ENCODE results near the gene HEPN1. TPM values are rescaled to one million over a fixed set of nuclear protein-coding genes. Genes with fewer than 3 reads are reported as not detected.

Gene HEPN1
- total RNA-seq, 2 donors from 2014 or later, result not detected

- no peak overlapping the region for H3K27ac Mint-ChIP-seq
Observed at GRCh38 chr11:124889191-124890091, 29.6 kb upstream of the HEPN1 start.

GRCh38 chr11:124890151-124890550 is 28.9 kb upstream of the HEPN1 start:
- Mint-ChIP-seq H3K36me3 (ENCODE audit: insufficient read depth in 2 of 2) (no peaks in the 10 kb centered on the region), H3K9me3 (no peaks in the 10 kb centered on the region), H3K27ac (no peak overlapping the region), H3K27me3 (ENCODE audit: low read depth) (peaks cover 11% of the 10 kb centered on the region), H3K4me3 (no peak overlapping the region), H3K4me1 (ENCODE audit: low read depth) (no peaks in the 10 kb centered on the region)
- ATAC-seq (replicated peaks in 1 of 2), result no peak
- DNase-seq, result no peak

More at GRCh38 chr11:124889191-124890091, 29.6 kb upstream of the HEPN1 start:
- Mint-ChIP-seq H3K4me3 (no peak overlapping the region), H3K36me3 (ENCODE audit: insufficient read depth in 2 of 2) (no peaks in the 10 kb centered on the region), H3K4me1 (ENCODE audit: low read depth) (no peaks in the 10 kb centered on the region), H3K27me3 (ENCODE audit: low read depth) (peaks cover 11% of the 10 kb centered on the region), H3K9me3 (no peaks in the 10 kb centered on the region)
- no peak for DNase-seq
- no peak for ATAC-seq (replicated peaks in 1 of 2)

GRCh38 chr11:124890683-124891372 is 28.2 kb upstream of the HEPN1 start:
- Mint-ChIP-seq H3K9me3 (no peaks in the 10 kb centered on the region), H3K4me3 (no peak overlapping the region), H3K36me3 (ENCODE audit: insufficient read depth in 2 of 2) (no peaks in the 10 kb centered on the region), H3K27ac (no peak overlapping the region), H3K27me3 (ENCODE audit: low read depth) (peaks cover 11% of the 10 kb centered on the region), H3K4me1 (ENCODE audit: low read depth) (no peaks in the 10 kb centered on the region)
- DNase-seq, result no peak
- no peak for ATAC-seq (replicated peaks in 1 of 2)

- no peak for ATAC-seq (replicated peaks in 1 of 2)
- H3K27ac Mint-ChIP-seq, result no peak overlapping the region
- H3K9me3 Mint-ChIP-seq, result no peaks in the 10 kb centered on the region
- no peak overlapping the region for H3K4me3 Mint-ChIP-seq
- H3K36me3 Mint-ChIP-seq (ENCODE audit: insufficient read depth in 2 of 2), result no peaks in the 10 kb centered on the region
- DNase-seq, result no peak
- H3K27me3 Mint-ChIP-seq (ENCODE audit: low read depth), result peaks cover 16% of the 10 kb centered on the region
- H3K4me1 Mint-ChIP-seq (ENCODE audit: low read depth), result no peaks in the 10 kb centered on the region
Observed at GRCh38 chr11:124891373-124891861, 27.6 kb upstream of the HEPN1 start.

GRCh38 chr11:124892146-124892545 is 26.9 kb upstream of the HEPN1 start:
- no peak for ATAC-seq (replicated peaks in 1 of 2)
- Mint-ChIP-seq H3K4me3 (no peak overlapping the region), H3K9me3 (no peaks in the 10 kb centered on the region), H3K36me3 (ENCODE audit: insufficient read depth in 2 of 2) (no peaks in the 10 kb centered on the region), H3K27me3 (ENCODE audit: low read depth) (peaks cover 16% of the 10 kb centered on the region), H3K27ac (no peak overlapping the region), H3K4me1 (ENCODE audit: low read depth) (no peaks in the 10 kb centered on the region)
- no peak for DNase-seq

- H3K36me3 Mint-ChIP-seq (ENCODE audit: insufficient read depth in 2 of 2), result no peaks in the 10 kb centered on the region
- H3K4me1 Mint-ChIP-seq (ENCODE audit: low read depth), result no peaks in the 10 kb centered on the region
- H3K9me3 Mint-ChIP-seq, result no peaks in the 10 kb centered on the region
- peaks cover 16% of the 10 kb centered on the region for H3K27me3 Mint-ChIP-seq (ENCODE audit: low read depth)
- DNase-seq (no peak), ATAC-seq (replicated peaks in 1 of 2) (no peak)
- H3K4me3 Mint-ChIP-seq, result no peak overlapping the region
- H3K27ac Mint-ChIP-seq, result no peak overlapping the region
Observed at GRCh38 chr11:124892750-124893454, 26.1 kb upstream of the HEPN1 start.

GRCh38 chr11:124893781-124894401 is 25.2 kb upstream of the HEPN1 start:
- ATAC-seq (replicated peaks in 1 of 2) (no peak), DNase-seq (no peak)
- Mint-ChIP-seq H3K27ac (no peak overlapping the region), H3K36me3 (ENCODE audit: insufficient read depth in 2 of 2) (no peaks in the 10 kb centered on the region), H3K27me3 (ENCODE audit: low read depth) (peaks cover 10% of the 10 kb centered on the region), H3K4me1 (ENCODE audit: low read depth) (no peaks in the 10 kb centered on the region), H3K4me3 (no peak overlapping the region), H3K9me3 (no peaks in the 10 kb centered on the region)

GRCh38 chr11:124894606-124895430 is 24.2 kb upstream of the HEPN1 start:
- H3K27me3 Mint-ChIP-seq (ENCODE audit: low read depth), result peaks cover 10% of the 10 kb centered on the region
- no peak for ATAC-seq (replicated peaks in 1 of 2)
- H3K27ac Mint-ChIP-seq, result no peak overlapping the region
- H3K9me3 Mint-ChIP-seq, result no peaks in the 10 kb centered on the region
- DNase-seq, result no peak
- no peaks in the 10 kb centered on the region for H3K4me1 Mint-ChIP-seq (ENCODE audit: low read depth)
- H3K4me3 Mint-ChIP-seq, result no peak overlapping the region
- no peaks in the 10 kb centered on the region for H3K36me3 Mint-ChIP-seq (ENCODE audit: insufficient read depth in 2 of 2)

- Mint-ChIP-seq H3K4me1 (ENCODE audit: low read depth) (no peaks in the 10 kb centered on the region), H3K36me3 (ENCODE audit: insufficient read depth in 2 of 2) (no peaks in the 10 kb centered on the region), H3K9me3 (no peaks in the 10 kb centered on the region)
Observed at GRCh38 chr11:124895471-124895971, 23.5 kb upstream of the HEPN1 start.

GRCh38 chr11:124896071-124896750 is 22.8 kb upstream of the HEPN1 start:
- ATAC-seq (replicated peaks in 1 of 2), result no peak
- Mint-ChIP-seq H3K9me3 (no peaks in the 10 kb centered on the region), H3K27ac (no peak overlapping the region), H3K27me3 (ENCODE audit: low read depth) (peaks cover 17% of the 10 kb centered on the region), H3K4me3 (no peak overlapping the region), H3K4me1 (ENCODE audit: low read depth) (no peaks in the 10 kb centered on the region), H3K36me3 (ENCODE audit: insufficient read depth in 2 of 2) (no peaks in the 10 kb centered on the region)
- DNase-seq, result no peak

More at GRCh38 chr11:124895471-124895971, 23.5 kb upstream of the HEPN1 start:
- ATAC-seq (replicated peaks in 1 of 2) (no peak), DNase-seq (no peak)
- H3K4me3 Mint-ChIP-seq, result no peak overlapping the region
- H3K27ac Mint-ChIP-seq, result no peak overlapping the region
- peaks cover 11% of the 10 kb centered on the region for H3K27me3 Mint-ChIP-seq (ENCODE audit: low read depth)

GRCh38 chr11:124896821-124897391 is 22.1 kb upstream of the HEPN1 start:
- no peaks in the 10 kb centered on the region for H3K9me3 Mint-ChIP-seq
- no peaks in the 10 kb centered on the region for H3K4me1 Mint-ChIP-seq (ENCODE audit: low read depth)
- no peak overlapping the region for H3K4me3 Mint-ChIP-seq
- no peak overlapping the region for H3K27ac Mint-ChIP-seq
- ATAC-seq (replicated peaks in 1 of 2) (no peak), DNase-seq (no peak)
- H3K36me3 Mint-ChIP-seq (ENCODE audit: insufficient read depth in 2 of 2), result no peaks in the 10 kb centered on the region
- H3K27me3 Mint-ChIP-seq (ENCODE audit: low read depth), result peaks cover 20% of the 10 kb centered on the region
